ENCODE results near the gene HSPA1B.

DNA sequence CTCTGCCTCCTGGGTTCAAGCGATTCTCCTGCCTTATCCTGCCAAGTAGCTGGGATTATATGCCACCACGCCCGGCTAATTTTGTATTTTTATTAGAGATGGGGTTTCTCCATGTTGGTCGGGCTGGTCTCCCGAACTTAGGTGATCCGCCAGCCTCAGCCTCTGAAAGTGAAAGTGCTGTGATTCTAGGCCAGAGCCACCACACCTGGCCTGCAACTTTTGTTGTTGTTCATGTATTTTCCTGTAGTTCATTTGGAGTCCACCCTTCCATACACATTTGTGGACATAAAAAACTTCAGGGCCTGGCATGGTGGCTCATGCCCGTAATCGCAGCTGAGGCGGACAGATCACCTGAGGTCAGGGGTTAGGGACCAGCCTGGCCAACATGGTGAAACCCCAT is 14.5 kb downstream of the HSPA1B start:
- TF ChIP-seq CBX2 (IDR thresholded peaks at IDR 0.05; ENCODE audit: borderline replicate concordance, low read depth) (no peak), POLR2A (IDR thresholded peaks at IDR 0.05; ENCODE audit: low read length) (no peak), HOXA7 (CRISPR knock-in tag; IDR thresholded peaks at IDR 0.05) (no peak), SREBF2 (IDR thresholded peaks at IDR 0.05) (no peak), NR3C1 (IDR thresholded peaks at IDR 0.05) (no peak), TP53 (CRISPR knock-in tag; IDR thresholded peaks at IDR 0.05) (no peak), RAD21 (conservative IDR thresholded peaks at IDR 0.05 in 1 of 2, IDR thresholded peaks at IDR 0.05 in 1 of 2) (no peak)
- TF ChIP-seq, protein P1, sequence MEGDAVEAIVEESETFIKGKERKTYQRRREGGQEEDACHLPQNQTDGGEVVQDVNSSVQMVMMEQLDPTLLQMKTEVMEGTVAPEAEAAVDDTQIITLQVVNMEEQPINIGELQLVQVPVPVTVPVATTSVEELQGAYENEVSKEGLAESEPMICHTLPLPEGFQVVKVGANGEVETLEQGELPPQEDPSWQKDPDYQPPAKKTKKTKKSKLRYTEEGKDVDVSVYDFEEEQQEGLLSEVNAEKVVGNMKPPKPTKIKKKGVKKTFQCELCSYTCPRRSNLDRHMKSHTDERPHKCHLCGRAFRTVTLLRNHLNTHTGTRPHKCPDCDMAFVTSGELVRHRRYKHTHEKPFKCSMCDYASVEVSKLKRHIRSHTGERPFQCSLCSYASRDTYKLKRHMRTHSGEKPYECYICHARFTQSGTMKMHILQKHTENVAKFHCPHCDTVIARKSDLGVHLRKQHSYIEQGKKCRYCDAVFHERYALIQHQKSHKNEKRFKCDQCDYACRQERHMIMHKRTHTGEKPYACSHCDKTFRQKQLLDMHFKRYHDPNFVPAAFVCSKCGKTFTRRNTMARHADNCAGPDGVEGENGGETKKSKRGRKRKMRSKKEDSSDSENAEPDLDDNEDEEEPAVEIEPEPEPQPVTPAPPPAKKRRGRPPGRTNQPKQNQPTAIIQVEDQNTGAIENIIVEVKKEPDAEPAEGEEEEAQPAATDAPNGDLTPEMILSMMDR (IDR thresholded peaks at IDR 0.05), result no peak
- TF ChIP-seq, protein P2, sequence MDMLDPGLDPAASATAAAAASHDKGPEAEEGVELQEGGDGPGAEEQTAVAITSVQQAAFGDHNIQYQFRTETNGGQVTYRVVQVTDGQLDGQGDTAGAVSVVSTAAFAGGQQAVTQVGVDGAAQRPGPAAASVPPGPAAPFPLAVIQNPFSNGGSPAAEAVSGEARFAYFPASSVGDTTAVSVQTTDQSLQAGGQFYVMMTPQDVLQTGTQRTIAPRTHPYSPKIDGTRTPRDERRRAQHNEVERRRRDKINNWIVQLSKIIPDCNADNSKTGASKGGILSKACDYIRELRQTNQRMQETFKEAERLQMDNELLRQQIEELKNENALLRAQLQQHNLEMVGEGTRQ (IDR thresholded peaks at IDR 0.05), result no peak

Measured in A549 (cell line).